H1 (cell line): ENCODE results near the gene ESD. TPM values are rescaled to one million over a fixed set of nuclear protein-coding genes. Genes with fewer than 3 reads are reported as not detected.

Experiments
- CTCF ChIA-PET: fragments of 300-600 bp; sonication (Branson Sonifier 250); formaldehyde crosslinking; loops from one replicate; lab custom pipeline; 2021; ENCODE audit not compliant: partially characterized antibody; lab: Charles Lee
- POLR2A ChIA-PET: fragments of 300-600 bp; sonication (Branson Sonifier 250); formaldehyde crosslinking; loops from one replicate; lab custom pipeline; 2021; ENCODE audit warnings: inconsistent platforms; ENCODE audit not compliant: partially characterized antibody; lab: Charles Lee
- DNase-seq, 2 experiments: peaks; one replicate each; pipeline versions ENCODE4 v3.0.0 to v3.0.0-alpha.2; 2010 to 2022; ENCODE audit warnings: low spot score in 2 of 2, low read depth in 1 of 2, mixed read lengths in 1 of 2
- FAIRE-seq: peaks from 2 replicates; lab custom pipeline; 2011; peaks lifted over from hg19 to GRCh38; lab: Jason Lieb, UNC
- H2AFZ ChIP-seq: 2 replicates; pipeline ENCODE4 v1.8.1; 2012; ENCODE audit warnings: low read length, inconsistent platforms
- H2AK5ac ChIP-seq: 2 replicates; pipeline ENCODE4 v1.6.1; 2013; ENCODE audit warnings: low read depth, low read length
- H2BK120ac ChIP-seq: replicated peaks from 2 replicates; pipeline ENCODE3; 2013; ENCODE audit warnings: low read depth, low read length, inconsistent platforms
- H2BK12ac ChIP-seq: 2 replicates; pipeline ENCODE4 v1.6.1; 2013; ENCODE audit warnings: low read depth, low read length
- H2BK15ac ChIP-seq: 2 replicates; pipeline ENCODE4 v1.6.1; 2013; ENCODE audit warnings: low read length
- H2BK20ac ChIP-seq: 2 replicates; pipeline ENCODE4 v1.6.1; 2013; ENCODE audit warnings: low read length
- H2BK5ac ChIP-seq: 2 replicates; pipeline ENCODE4 v1.6.1; 2013; ENCODE audit warnings: low read depth, low read length
- H3K14ac ChIP-seq: 2 replicates; pipeline ENCODE4 v1.6.1; 2013; ENCODE audit warnings: inconsistent platforms; ENCODE audit not compliant: insufficient read length
- H3K18ac ChIP-seq: 2 replicates; pipeline ENCODE4 v1.6.1; 2013; ENCODE audit warnings: low read length; ENCODE audit errors: extremely low read depth
- H3K23ac ChIP-seq: 2 replicates; pipeline ENCODE4 v1.6.1; 2013; ENCODE audit warnings: inconsistent platforms; ENCODE audit not compliant: insufficient read length
- H3K23me2 ChIP-seq: 2 replicates; pipeline ENCODE4 v1.6.1; 2013; ENCODE audit warnings: low read depth, low read length
- H3K27ac ChIP-seq: 2 replicates; pipeline ENCODE4 v1.6.1; 2011; ENCODE audit warnings: low read depth, low read length, inconsistent platforms
- H3K27me3 ChIP-seq, 4 experiments: replicated peaks in 1 of 4; 1 replicate in 1 of 4; 2 replicates in 3 of 4; pipeline versions ENCODE4 v1.6.1 to v1.8.1; 2011 to 2013; ENCODE audit warnings: low read length in 3 of 4, mild to moderate bottlenecking in 3 of 4, inconsistent platforms in 2 of 4, mixed read lengths in 2 of 4, moderate library complexity in 1 of 4; ENCODE audit not compliant: control insufficient read depth in 3 of 4, insufficient read depth in 3 of 4; ENCODE audit errors: extremely low read depth in 1 of 4
- H3K36me3 ChIP-seq, 4 experiments: 2 replicates each; pipeline versions ENCODE4 v1.6.1 to v1.8.1; 2011 to 2013; ENCODE audit warnings: mild to moderate bottlenecking in 4 of 4, low read length in 3 of 4, moderate library complexity in 2 of 4, control low read depth in 1 of 4, inconsistent platforms in 1 of 4; ENCODE audit not compliant: insufficient read depth in 4 of 4, control insufficient read depth in 2 of 4
- H3K4ac ChIP-seq: replicated peaks from 2 replicates; pipeline ENCODE3; 2013; ENCODE audit warnings: low read length, low read depth, mixed read lengths, inconsistent platforms; ENCODE audit not compliant: insufficient read length
- H3K4me1 ChIP-seq, 4 experiments: replicated peaks in 1 of 4; 1 replicate in 1 of 4; 2 replicates in 3 of 4; pipeline versions ENCODE4 v1.6.1 to v1.8.1; 2011 to 2013; ENCODE audit warnings: low read length in 3 of 4, inconsistent platforms in 2 of 4, mixed read lengths in 1 of 4; ENCODE audit not compliant: insufficient read depth in 4 of 4, control insufficient read depth in 3 of 4
- H3K4me2 ChIP-seq, 2 experiments: 2 replicates each; pipeline versions ENCODE4 v1.6.1 to v1.8.1; 2011 to 2013; ENCODE audit warnings: low read depth in 2 of 2, low read length in 2 of 2, control low read depth in 1 of 2, inconsistent platforms in 1 of 2, mild to moderate bottlenecking in 1 of 2; ENCODE audit not compliant: insufficient read depth in 1 of 2
- H3K4me3 ChIP-seq, 4 experiments: fragments of 200-600, 300-600 bp in 1 of 4; sonication (generic), shearing (Covaris generic), sonication (Bioruptor Twin) in 1 of 4; 2 replicates each; pipeline versions ENCODE4 v1.5.1 to v1.8.1; 2011 to 2016; ENCODE audit warnings: low read length in 4 of 4, low read depth in 3 of 4, control low read depth in 2 of 4, inconsistent platforms in 2 of 4, mild to moderate bottlenecking in 2 of 4, mixed read lengths in 1 of 4, moderate library complexity in 1 of 4; ENCODE audit not compliant: insufficient read depth in 2 of 4; ENCODE audit errors: extremely low read depth in 1 of 4
- H3K56ac ChIP-seq: replicated peaks from 2 replicates; pipeline ENCODE3; 2013; ENCODE audit warnings: low read depth, mild to moderate bottlenecking, mixed read lengths, low read length, inconsistent platforms; ENCODE audit not compliant: insufficient read length
- H3K79me1 ChIP-seq: 2 replicates; pipeline ENCODE4 v1.6.1; 2013; ENCODE audit warnings: low read depth, low read length, control low read depth
- H3K79me2 ChIP-seq, 2 experiments: 2 replicates each; pipeline versions ENCODE4 v1.6.1 to v1.8.1; 2012 to 2013; ENCODE audit warnings: low read length in 2 of 2, mild to moderate bottlenecking in 2 of 2, inconsistent platforms in 1 of 2; ENCODE audit not compliant: insufficient read depth in 2 of 2, control insufficient read depth in 1 of 2
- H3K9ac ChIP-seq, 4 experiments: replicated peaks in 1 of 4; 1 replicate in 1 of 4; 2 replicates in 3 of 4; pipeline versions ENCODE4 v1.6.1 to v1.8.1; 2011 to 2013; ENCODE audit warnings: low read depth in 3 of 4, low read length in 3 of 4, control low read depth in 2 of 4, mild to moderate bottlenecking in 2 of 4, moderate library complexity in 2 of 4, inconsistent platforms in 1 of 4; ENCODE audit errors: extremely low read depth in 1 of 4
- H3K9me3 ChIP-seq, 2 experiments: 2 replicates each; pipeline versions ENCODE4 v1.6.1 to v1.8.1; 2012 to 2013; ENCODE audit warnings: mild to moderate bottlenecking in 2 of 2, moderate library complexity in 2 of 2, control low read depth in 1 of 2, inconsistent platforms in 1 of 2, low read depth in 1 of 2, low read length in 1 of 2, mixed read lengths in 1 of 2; ENCODE audit not compliant: insufficient read depth in 2 of 2
- H4K20me1 ChIP-seq, 2 experiments: replicated peaks in 1 of 2; 2 replicates each; pipeline versions ENCODE3 to v1.8.1; 2011 to 2013; ENCODE audit warnings: inconsistent platforms in 2 of 2, low read length in 2 of 2, mild to moderate bottlenecking in 1 of 2; ENCODE audit not compliant: insufficient read depth in 2 of 2, control insufficient read depth in 1 of 2
- H4K5ac ChIP-seq: 2 replicates; pipeline ENCODE4 v1.6.1; 2013; ENCODE audit warnings: low read length, low read depth, mixed read lengths, inconsistent platforms; ENCODE audit not compliant: insufficient read length
- H4K8ac ChIP-seq: 2 replicates; pipeline ENCODE4 v1.8.0; 2013; ENCODE audit warnings: mild to moderate bottlenecking, moderate library complexity, low read length, inconsistent platforms; ENCODE audit not compliant: insufficient read depth; ENCODE audit errors: extremely low read depth
- H4K91ac ChIP-seq: replicated peaks from 2 replicates; pipeline ENCODE3; 2013; ENCODE audit warnings: low read length, mixed read lengths, inconsistent platforms; ENCODE audit not compliant: insufficient read length
- ATF2 ChIP-seq: IDR thresholded peaks from 2 replicates; pipeline ENCODE4 v1.6.1; 2012; ENCODE audit warnings: low read length, inconsistent platforms
- BRCA1 ChIP-seq: IDR thresholded peaks from 2 replicates; pipeline ENCODE4 v1.6.1; 2012; ENCODE audit warnings: low read depth, low read length, improper control_type of control experiment
- JUN ChIP-seq: IDR thresholded peaks from 2 replicates; pipeline ENCODE4 v1.6.1; 2011; ENCODE audit warnings: low read depth, mild to moderate bottlenecking, improper control_type of control experiment, low read length
- PHF8 ChIP-seq: fragments of 200-600 bp; sonication (generic); conservative IDR thresholded peaks from 2 replicates; pipeline ENCODE4 v1.7.1; 2012; ENCODE audit warnings: low read depth, mild to moderate bottlenecking, inconsistent platforms, low read length, moderate library complexity
- SAP30 ChIP-seq: fragments of 300-600 bp; sonication (generic); IDR thresholded peaks from 2 replicates; pipeline ENCODE4 v1.7.1; 2012; ENCODE audit warnings: low read length, moderate library complexity, mild to moderate bottlenecking, inconsistent platforms; ENCODE audit not compliant: insufficient read depth, insufficient replicate concordance
- SIRT6 ChIP-seq: IDR thresholded peaks from one replicate; pipeline ENCODE4 v1.7.1; 2012; ENCODE audit warnings: low read length, inconsistent platforms
- SP4 ChIP-seq: IDR thresholded peaks from 2 replicates; pipeline ENCODE4 v1.6.1; 2012; ENCODE audit warnings: low read length, inconsistent platforms
- WGBS, 2 experiments: shearing (Covaris generic) in 1 of 2; methylation state at CpG; one replicate each; pipeline versions ENCODE4 v1.1.6 to v1.1.7; 2013 to 2015; ENCODE audit warnings: low lambda C conversion rate in 2 of 2, mixed read lengths in 2 of 2, inconsistent platforms in 1 of 2, low coverage in 1 of 2, missing lambda C conversion rate in 1 of 2; ENCODE audit not compliant: insufficient replicate concordance in 2 of 2, insufficient coverage in 1 of 2, insufficient read length in 1 of 2; ENCODE audit errors: extremely low coverage in 1 of 2, missing lambda C conversion rate in 1 of 2; 5-methylcytosine and 5-hydroxymethylcytosine counted together
- polyA plus RNA-seq, 7 experiments: library from polyadenylated mRNA; depleted of rRNA in 3 of 7; stranded (reverse) in 5 of 7; unstranded in 2 of 7; fragments of >200 nt in 5 of 7; fragments of 200-250 nt in 2 of 7; gene quantifications; 1 replicate in 5 of 7; 2 replicates in 1 of 7; 4 replicates in 1 of 7; pipeline versions ENCODE4 v1.2.1 to v1.2.3, GENCODE V29; 2011 to 2013; ENCODE audit warnings: missing spikeins in 2 of 7, mixed read lengths in 2 of 7
- total RNA-seq: library from RNA; stranded (reverse); fragmentation: NEBNext Ultra II Directional; extraction: Animal tissue kit (Norgen Biotek cat#: 25700); gene quantifications from 2 replicates; pipeline ENCODE4 v1.2.1, GENCODE V29; 2021

The ESD gene
- total and polyA plus RNA-seq, 2 of the 8 experiments (the other 6 are each of a cell fraction or from before 2014, with no cell fraction given) = 40.3 to 55.8 TPM

- no peak overlapping the region for H3K4me2 ChIP-seq
- no peak overlapping the region for H2BK15ac ChIP-seq
- H3K36me3 ChIP-seq = no peaks in the 10 kb centered on the region
- no peak for TF ChIP-seq PHF8
- no peak for TF ChIP-seq BRCA1
- TF ChIP-seq SP4 = no peak
- TF ChIP-seq SAP30 = no peak
- no peak for TF ChIP-seq SIRT6
- TF ChIP-seq ATF2 = no peak
- no peak for TF ChIP-seq JUN
- H4K20me1 ChIP-seq = no peaks in the 10 kb centered on the region
- no peak overlapping the region for H2AK5ac ChIP-seq
- no peak overlapping the region for H3K23ac ChIP-seq
- CTCF ChIA-PET = no interaction called here
- H4K91ac ChIP-seq = no peak overlapping the region
- H2BK5ac ChIP-seq = no peak overlapping the region
- no peaks in the 10 kb centered on the region; the same call in 1 of the 2 replicates for H3K23me2 ChIP-seq
- no peak overlapping the region for H4K5ac ChIP-seq
- no peak overlapping the region for H3K4me3 ChIP-seq
- H3K14ac ChIP-seq = no peak overlapping the region
- no peak overlapping the region for H2BK20ac ChIP-seq
- H4K8ac ChIP-seq = no peak overlapping the region
- H3K56ac ChIP-seq = no peak overlapping the region
- no peak for FAIRE-seq
- POLR2A ChIA-PET = no interaction called here
- H3K79me1 ChIP-seq = no peaks in the 10 kb centered on the region
- H3K18ac ChIP-seq = no peak overlapping the region
- H2BK120ac ChIP-seq = no peak overlapping the region
- no peak overlapping the region for H3K4ac ChIP-seq
- DNase-seq = no peak
- no peak overlapping the region for H3K27ac ChIP-seq
- no peaks in the 10 kb centered on the region for H3K9me3 ChIP-seq
- H3K79me2 ChIP-seq = no peaks in the 10 kb centered on the region
- H2AFZ ChIP-seq = no peak overlapping the region
- 88% methylated on average over 4 of the region's 4 CpGs; no CpG with 5 or more reads in 1 of the 2 experiments for WGBS, 2 experiments
- no peak overlapping the region for H2BK12ac ChIP-seq
- no peaks in the 10 kb centered on the region for H3K4me1 ChIP-seq
- no peak overlapping the region for H3K9ac ChIP-seq
- H3K27me3 ChIP-seq = no peaks in the 10 kb centered on the region
Observed at GRCh38 chr13:46761174-46761573, 35.8 kb downstream of the ESD start.
